GM23338 (cell line): ENCODE data around the gene ZNRD2. TPM values are rescaled to one million over a fixed set of nuclear protein-coding genes. Genes with fewer than 3 reads are reported as not detected.
A peak's percentile ranks its signal among the peaks of the same experiment; 100 is the strongest.

Experiments
- ATAC-seq: fragments of 200-7000 bp; cut with Tn5 transposase; 3 replicates; pipeline ENCODE4 v1.9.1; 2020
- DNase-seq: peaks from one replicate; pipeline ENCODE4 v3.0.0-alpha.2; 2015; ENCODE audit warnings: low spot score
- H2AFZ ChIP-seq: fragments of 200-600 bp; sonication (generic); 2 replicates; pipeline ENCODE4 v1.8.0; 2016; ENCODE audit warnings: antibody characterized with exemption, mild to moderate bottlenecking, moderate library complexity
- H3F3A ChIP-seq: fragments of 200-600 bp; sonication (generic); replicated peaks from 2 replicates; pipeline ENCODE4 v1.8.0; 2017; ENCODE audit warnings: antibody characterized with exemption, mixed run types, low read depth
- H3K27ac ChIP-seq: fragments of 200-600 bp; sonication (generic); 2 replicates; pipeline ENCODE4 v1.6.1; 2016; ENCODE audit warnings: low read depth
- H3K27me3 ChIP-seq: fragments of 200-600 bp; sonication (generic); 2 replicates; pipeline ENCODE4 v1.8.0; 2016; ENCODE audit warnings: mild to moderate bottlenecking, mixed run types, moderate library complexity; ENCODE audit not compliant: insufficient read depth
- H3K36me3 ChIP-seq: fragments of 200-600 bp; sonication (generic); 2 replicates; pipeline ENCODE4 v1.8.0; 2016; ENCODE audit warnings: mild to moderate bottlenecking; ENCODE audit not compliant: insufficient read depth
- H3K4me1 ChIP-seq: fragments of 200-600 bp; sonication (generic); 2 replicates; pipeline ENCODE4 v1.8.0; 2016; ENCODE audit warnings: mild to moderate bottlenecking, moderate library complexity; ENCODE audit not compliant: insufficient read depth
- H3K4me2 ChIP-seq: fragments of 200-600 bp; sonication (generic); 2 replicates; pipeline ENCODE4 v1.7.1; 2017; ENCODE audit warnings: mixed run types
- H3K4me3 ChIP-seq: fragments of 200-600 bp; sonication (generic); 2 replicates; pipeline ENCODE4 v1.6.1; 2016; ENCODE audit warnings: mixed run types
- H3K79me2 ChIP-seq: fragments of 200-600 bp; sonication (generic); replicated peaks from 2 replicates; pipeline ENCODE4 v1.8.0; 2017; ENCODE audit warnings: mild to moderate bottlenecking; ENCODE audit not compliant: insufficient read depth
- H3K9me2 ChIP-seq: fragments of 200-600 bp; sonication (generic); 2 replicates; pipeline ENCODE4 v1.8.0; 2017; ENCODE audit not compliant: insufficient read depth
- H4K20me1 ChIP-seq: fragments of 200-600 bp; sonication (generic); replicated peaks from 2 replicates; pipeline ENCODE4 v1.8.0; 2017; ENCODE audit warnings: mild to moderate bottlenecking; ENCODE audit not compliant: insufficient read depth
- H3K27ac Mint-ChIP-seq: 2 replicates; pipeline ENCODE4 v1.8.0; 2020; ENCODE audit warnings: inconsistent platforms, mild to moderate bottlenecking, moderate library complexity, mixed read lengths
- H3K27me3 Mint-ChIP-seq: 3 replicates; pipeline ENCODE4 v1.8.0; 2022; ENCODE audit warnings: low read depth, mild to moderate bottlenecking, moderate library complexity, mixed read lengths, inconsistent platforms; ENCODE audit not compliant: insufficient read depth, poor library complexity
- H3K36me3 Mint-ChIP-seq: 3 replicates; pipeline ENCODE4 v1.8.0; 2021; ENCODE audit warnings: low read depth, mild to moderate bottlenecking, inconsistent platforms, moderate library complexity, mixed read lengths
- H3K4me1 Mint-ChIP-seq: 3 replicates; pipeline ENCODE4 v1.8.0; 2020; ENCODE audit warnings: mild to moderate bottlenecking, inconsistent platforms, mixed read lengths
- H3K4me3 Mint-ChIP-seq: 3 replicates; pipeline ENCODE4 v1.8.0; 2021; ENCODE audit warnings: moderate library complexity, mild to moderate bottlenecking, inconsistent platforms, mixed read lengths
- H3K9me3 Mint-ChIP-seq: 3 replicates; pipeline ENCODE4 v1.8.0; 2020; ENCODE audit warnings: moderate library complexity, mild to moderate bottlenecking, inconsistent platforms, mixed read lengths
- CREB1 ChIP-seq: fragments of 250-450 bp; sonication (Bioruptor Pico); IDR thresholded peaks from 2 replicates; pipeline ENCODE4 v1.5.0; 2020; ENCODE audit warnings: low read depth, mild to moderate bottlenecking, moderate library complexity
- ZNF114 ChIP-seq: fragments of 250-450 bp; sonication (Bioruptor Pico); IDR thresholded peaks from 2 replicates; pipeline ENCODE4 v1.5.0; 2020; ENCODE audit warnings: mild to moderate bottlenecking, moderate library complexity
- polyA plus RNA-seq: library from polyadenylated mRNA; unstranded; fragments of >200 nt; fragmentation: Nextera tagmentation; extraction: Ambion mirVana; gene quantifications from 2 replicates; pipeline ENCODE4 v1.2.1, GENCODE V29; 2016
- total RNA-seq: library from RNA; depleted of rRNA; stranded (reverse); fragments of >200 nt; shearing (Covaris generic); gene quantifications from 2 replicates; pipeline ENCODE4 v1.2.3, GENCODE V29; 2014
- TF ChIP-seq, protein P1 (sequence below): fragments of 250-450 bp; sonication (Bioruptor Pico); IDR thresholded peaks from 2 replicates; pipeline ENCODE4 v1.5.0; 2020; ENCODE audit warnings: mild to moderate bottlenecking, moderate library complexity
- TF ChIP-seq, protein P2 (sequence below), 2 experiments: fragments of 200-600 bp in 1 of 2; sonication (generic) in 1 of 2; conservative IDR thresholded peaks; 2 replicates each; pipeline versions ENCODE4 v1.5.1 to v1.6.1; 2016 to 2017; ENCODE audit warnings: antibody characterized with exemption in 2 of 2, low read depth in 2 of 2, mild to moderate bottlenecking in 2 of 2, moderate library complexity in 1 of 2

Gene ZNRD2
- total and polyA plus RNA-seq, 2 experiments from 2014 or later, result 78.6 to 148 TPM

- Mint-ChIP-seq H3K36me3 (peaks cover 4% of the 10 kb centered on the region; the same call in 1 of the 3 replicates), H3K27me3 (peaks cover 44% of the 10 kb centered on the region), H3K4me3 (peak overlapping the region; percentile 66), H3K4me1 (peaks cover 16% of the 10 kb centered on the region), H3K9me3 (no peaks in the 10 kb centered on the region), H3K27ac (no peak overlapping the region)
- Histone ChIP-seq H3K9me2 (no peaks in the 10 kb centered on the region), H3F3A (peaks cover 26% of the 10 kb centered on the region; the same call in 1 of the 2 replicates), H3K79me2 (no peaks in the 10 kb centered on the region), H4K20me1 (no peaks in the 10 kb centered on the region), H3K27ac (no peak overlapping the region), H3K4me3 (peak overlapping the region; percentile 62), H3K4me1 (peaks cover 13% of the 10 kb centered on the region; the same call in 1 of the 2 replicates), H2AFZ (peak overlapping the region; percentile 81), H3K4me2 (peak overlapping the region; percentile 87), H3K27me3 (peaks cover 46% of the 10 kb centered on the region), H3K36me3 (no peaks in the 10 kb centered on the region)
- TF ChIP-seq, protein P1, sequence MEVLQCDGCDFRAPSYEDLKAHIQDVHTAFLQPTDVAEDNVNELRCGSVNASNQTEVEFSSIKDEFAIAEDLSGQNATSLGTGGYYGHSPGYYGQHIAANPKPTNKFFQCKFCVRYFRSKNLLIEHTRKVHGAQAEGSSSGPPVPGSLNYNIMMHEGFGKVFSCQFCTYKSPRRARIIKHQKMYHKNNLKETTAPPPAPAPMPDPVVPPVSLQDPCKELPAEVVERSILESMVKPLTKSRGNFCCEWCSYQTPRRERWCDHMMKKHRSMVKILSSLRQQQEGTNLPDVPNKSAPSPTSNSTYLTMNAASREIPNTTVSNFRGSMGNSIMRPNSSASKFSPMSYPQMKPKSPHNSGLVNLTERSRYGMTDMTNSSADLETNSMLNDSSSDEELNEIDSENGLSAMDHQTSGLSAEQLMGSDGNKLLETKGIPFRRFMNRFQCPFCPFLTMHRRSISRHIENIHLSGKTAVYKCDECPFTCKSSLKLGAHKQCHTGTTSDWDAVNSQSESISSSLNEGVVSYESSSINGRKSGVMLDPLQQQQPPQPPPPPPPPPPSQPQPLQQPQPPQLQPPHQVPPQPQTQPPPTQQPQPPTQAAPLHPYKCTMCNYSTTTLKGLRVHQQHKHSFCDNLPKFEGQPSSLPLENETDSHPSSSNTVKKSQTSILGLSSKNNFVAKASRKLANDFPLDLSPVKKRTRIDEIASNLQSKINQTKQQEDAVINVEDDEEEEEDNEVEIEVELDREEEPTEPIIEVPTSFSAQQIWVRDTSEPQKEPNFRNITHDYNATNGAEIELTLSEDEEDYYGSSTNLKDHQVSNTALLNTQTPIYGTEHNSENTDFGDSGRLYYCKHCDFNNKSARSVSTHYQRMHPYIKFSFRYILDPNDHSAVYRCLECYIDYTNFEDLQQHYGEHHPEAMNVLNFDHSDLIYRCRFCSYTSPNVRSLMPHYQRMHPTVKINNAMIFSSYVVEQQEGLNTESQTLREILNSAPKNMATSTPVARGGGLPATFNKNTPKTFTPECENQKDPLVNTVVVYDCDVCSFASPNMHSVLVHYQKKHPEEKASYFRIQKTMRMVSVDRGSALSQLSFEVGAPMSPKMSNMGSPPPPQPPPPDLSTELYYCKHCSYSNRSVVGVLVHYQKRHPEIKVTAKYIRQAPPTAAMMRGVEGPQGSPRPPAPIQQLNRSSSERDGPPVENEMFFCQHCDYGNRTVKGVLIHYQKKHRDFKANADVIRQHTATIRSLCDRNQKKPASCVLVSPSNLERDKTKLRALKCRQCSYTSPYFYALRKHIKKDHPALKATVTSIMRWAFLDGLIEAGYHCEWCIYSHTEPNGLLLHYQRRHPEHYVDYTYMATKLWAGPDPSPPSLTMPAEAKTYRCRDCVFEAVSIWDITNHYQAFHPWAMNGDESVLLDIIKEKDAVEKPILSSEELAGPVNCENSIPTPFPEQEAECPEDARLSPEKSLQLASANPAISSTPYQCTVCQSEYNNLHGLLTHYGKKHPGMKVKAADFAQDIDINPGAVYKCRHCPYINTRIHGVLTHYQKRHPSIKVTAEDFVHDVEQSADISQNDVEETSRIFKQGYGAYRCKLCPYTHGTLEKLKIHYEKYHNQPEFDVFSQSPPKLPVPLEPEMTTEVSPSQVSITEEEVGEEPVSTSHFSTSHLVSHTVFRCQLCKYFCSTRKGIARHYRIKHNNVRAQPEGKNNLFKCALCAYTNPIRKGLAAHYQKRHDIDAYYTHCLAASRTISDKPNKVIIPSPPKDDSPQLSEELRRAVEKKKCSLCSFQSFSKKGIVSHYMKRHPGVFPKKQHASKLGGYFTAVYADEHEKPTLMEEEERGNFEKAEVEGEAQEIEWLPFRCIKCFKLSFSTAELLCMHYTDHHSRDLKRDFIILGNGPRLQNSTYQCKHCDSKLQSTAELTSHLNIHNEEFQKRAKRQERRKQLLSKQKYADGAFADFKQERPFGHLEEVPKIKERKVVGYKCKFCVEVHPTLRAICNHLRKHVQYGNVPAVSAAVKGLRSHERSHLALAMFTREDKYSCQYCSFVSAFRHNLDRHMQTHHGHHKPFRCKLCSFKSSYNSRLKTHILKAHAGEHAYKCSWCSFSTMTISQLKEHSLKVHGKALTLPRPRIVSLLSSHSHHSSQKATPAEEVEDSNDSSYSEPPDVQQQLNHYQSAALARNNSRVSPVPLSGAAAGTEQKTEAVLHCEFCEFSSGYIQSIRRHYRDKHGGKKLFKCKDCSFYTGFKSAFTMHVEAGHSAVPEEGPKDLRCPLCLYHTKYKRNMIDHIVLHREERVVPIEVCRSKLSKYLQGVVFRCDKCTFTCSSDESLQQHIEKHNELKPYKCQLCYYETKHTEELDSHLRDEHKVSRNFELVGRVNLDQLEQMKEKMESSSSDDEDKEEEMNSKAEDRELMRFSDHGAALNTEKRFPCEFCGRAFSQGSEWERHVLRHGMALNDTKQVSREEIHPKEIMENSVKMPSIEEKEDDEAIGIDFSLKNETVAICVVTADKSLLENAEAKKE (CRISPR knock-in tag), result no peak
- TF ChIP-seq ZNF114 (CRISPR knock-in tag) (no peak), CREB1 (CRISPR knock-in tag) (no peak)
- TF ChIP-seq, protein P2, sequence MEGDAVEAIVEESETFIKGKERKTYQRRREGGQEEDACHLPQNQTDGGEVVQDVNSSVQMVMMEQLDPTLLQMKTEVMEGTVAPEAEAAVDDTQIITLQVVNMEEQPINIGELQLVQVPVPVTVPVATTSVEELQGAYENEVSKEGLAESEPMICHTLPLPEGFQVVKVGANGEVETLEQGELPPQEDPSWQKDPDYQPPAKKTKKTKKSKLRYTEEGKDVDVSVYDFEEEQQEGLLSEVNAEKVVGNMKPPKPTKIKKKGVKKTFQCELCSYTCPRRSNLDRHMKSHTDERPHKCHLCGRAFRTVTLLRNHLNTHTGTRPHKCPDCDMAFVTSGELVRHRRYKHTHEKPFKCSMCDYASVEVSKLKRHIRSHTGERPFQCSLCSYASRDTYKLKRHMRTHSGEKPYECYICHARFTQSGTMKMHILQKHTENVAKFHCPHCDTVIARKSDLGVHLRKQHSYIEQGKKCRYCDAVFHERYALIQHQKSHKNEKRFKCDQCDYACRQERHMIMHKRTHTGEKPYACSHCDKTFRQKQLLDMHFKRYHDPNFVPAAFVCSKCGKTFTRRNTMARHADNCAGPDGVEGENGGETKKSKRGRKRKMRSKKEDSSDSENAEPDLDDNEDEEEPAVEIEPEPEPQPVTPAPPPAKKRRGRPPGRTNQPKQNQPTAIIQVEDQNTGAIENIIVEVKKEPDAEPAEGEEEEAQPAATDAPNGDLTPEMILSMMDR (conservative IDR thresholded peaks at IDR 0.05; ENCODE audit: low read depth in 2 of 2), result no peak
- 0 out of 3 replicates have a peak, but pooled peaks have one; percentile 1 for ATAC-seq
- no peak for DNase-seq
Observed at GRCh38 chr11:65592858-65593517, 22.7 kb downstream of the ZNRD2 start.
